Muscle of back (tissue), 11 donors: ENCODE measurements around the gene PADI4. TPM values are rescaled to one million over a fixed set of nuclear protein-coding genes. Genes with fewer than 3 reads are reported as not detected.
"Not testable (repeated sequence)": the region's sequence is repeated elsewhere in the genome, so short reads cannot be mapped to it uniquely, and the experiment has no call there.

ENCODE experiments used
- DNase-seq, 3 donors: peaks; one replicate each; pipeline versions ENCODE4 v3.0.0 to v3.0.0-alpha.2; 2013
- polyA plus RNA-seq, 10 donors: library from polyadenylated mRNA; unstranded; fragments of 120-200 nt; gene quantifications; one replicate each; pipeline ENCODE4 v1.2.1, GENCODE V29; 2013; ENCODE audit not compliant: insufficient read length in 10 of 10

Gene PADI4
- polyA plus RNA-seq, 10 donors, result 0.27 to 1.4 (median 0.75) TPM

GRCh38 chr1:17313530-17314309 is 5.7 kb downstream of the PADI4 start:
- no peak for DNase-seq

GRCh38 chr1:17314491-17314971 is 6.5 kb downstream of the PADI4 start:
- no peak for DNase-seq

- no peak for DNase-seq
Observed at GRCh38 chr1:17315542-17316130, 7.6 kb downstream of the PADI4 start.

DNA sequence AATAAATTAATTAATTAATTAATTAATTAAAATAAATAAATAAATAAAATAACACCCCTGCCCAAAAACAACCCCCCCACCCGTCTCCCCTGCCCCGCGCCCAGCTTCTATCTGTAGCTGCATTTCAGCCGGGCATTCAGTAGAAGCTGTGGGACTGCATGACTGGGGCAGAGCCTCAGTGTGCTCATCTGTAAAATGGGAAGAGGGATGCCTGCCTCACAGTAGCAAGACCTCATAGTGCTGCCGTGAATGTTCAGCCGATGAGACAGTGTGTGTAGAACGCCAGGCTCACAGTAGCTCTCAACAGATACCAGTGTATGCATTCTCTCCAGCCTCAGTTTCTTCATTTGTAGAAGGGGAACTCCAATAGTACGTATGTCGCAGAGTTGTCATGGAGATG is 8.7 kb downstream of the PADI4 start:
- no peak for DNase-seq

- no peak for DNase-seq
Observed at GRCh38 chr1:17318262-17318661, 10.3 kb downstream of the PADI4 start.

DNA sequence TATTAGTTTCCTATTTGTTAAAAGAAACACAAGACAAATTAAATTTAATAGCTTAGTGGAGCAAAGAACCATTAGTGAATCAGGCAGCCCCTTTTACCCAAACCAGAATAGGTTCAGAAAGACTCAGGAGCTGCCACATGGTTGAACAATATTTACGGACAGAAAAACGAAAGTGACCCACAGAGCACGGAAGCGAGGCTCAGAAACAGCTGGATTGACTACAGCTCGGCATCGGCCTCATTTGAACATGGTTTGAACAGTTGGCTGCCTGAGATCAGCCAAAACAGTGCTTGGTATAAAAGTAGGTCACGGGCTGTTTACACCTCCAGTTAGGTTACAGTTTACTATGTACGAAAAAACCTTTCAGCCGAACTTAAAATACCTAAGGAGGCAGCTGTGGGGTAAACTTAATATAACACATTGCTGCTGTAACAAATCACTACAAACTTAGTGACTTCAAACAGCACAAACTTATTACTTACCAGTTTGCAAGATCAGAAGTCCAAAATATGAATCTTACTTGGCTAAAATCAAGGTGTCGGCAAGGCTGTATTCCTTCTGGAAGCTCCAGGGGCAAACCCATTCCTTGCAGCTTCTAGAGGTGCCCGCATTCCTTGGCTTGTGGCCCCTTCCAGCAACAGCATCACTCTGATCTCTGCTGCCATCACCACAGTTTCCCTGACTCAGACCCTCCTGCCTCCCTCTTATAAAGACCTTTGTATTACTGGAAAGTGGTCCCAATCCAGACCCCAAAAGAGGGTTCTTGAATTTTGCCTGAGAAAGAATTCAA is 11.8 kb downstream of the PADI4 start:
- no peak for DNase-seq

DNA sequence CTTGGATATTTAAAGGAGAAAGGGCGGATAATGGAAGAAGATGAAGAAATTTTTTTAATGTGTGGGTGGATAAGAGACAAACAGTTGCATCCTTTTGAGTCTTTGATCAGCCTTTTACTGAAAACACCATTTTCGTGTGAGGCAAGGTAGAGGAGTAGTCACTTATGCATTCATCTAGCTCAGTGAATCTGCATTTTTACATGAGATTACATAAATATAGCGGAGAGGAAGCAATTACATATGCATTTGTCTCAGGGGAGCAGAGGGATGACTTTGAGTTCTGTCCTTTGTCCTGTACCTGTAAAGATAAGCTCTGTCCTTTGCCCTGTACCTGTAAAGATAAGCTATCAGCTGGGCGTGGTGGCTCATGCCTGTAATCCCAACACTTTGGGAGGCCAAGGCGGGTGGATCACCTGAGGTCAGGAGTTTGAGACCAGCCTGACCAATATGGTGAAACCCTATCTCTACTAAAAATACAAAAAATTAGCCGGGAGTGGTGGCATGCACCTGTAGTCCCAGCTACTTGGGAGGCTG is 13.9 kb downstream of the PADI4 start:
- not testable (repeated sequence) for DNase-seq

GRCh38 chr1:17328855-17329254 is 20.9 kb downstream of the PADI4 start:
- DNase-seq, result no peak

GRCh38 chr1:17329610-17330009 is 21.6 kb downstream of the PADI4 start:
- DNase-seq, result no peak

- no peak for DNase-seq
Observed at GRCh38 chr1:17330856-17331255, 22.9 kb downstream of the PADI4 start.

DNA sequence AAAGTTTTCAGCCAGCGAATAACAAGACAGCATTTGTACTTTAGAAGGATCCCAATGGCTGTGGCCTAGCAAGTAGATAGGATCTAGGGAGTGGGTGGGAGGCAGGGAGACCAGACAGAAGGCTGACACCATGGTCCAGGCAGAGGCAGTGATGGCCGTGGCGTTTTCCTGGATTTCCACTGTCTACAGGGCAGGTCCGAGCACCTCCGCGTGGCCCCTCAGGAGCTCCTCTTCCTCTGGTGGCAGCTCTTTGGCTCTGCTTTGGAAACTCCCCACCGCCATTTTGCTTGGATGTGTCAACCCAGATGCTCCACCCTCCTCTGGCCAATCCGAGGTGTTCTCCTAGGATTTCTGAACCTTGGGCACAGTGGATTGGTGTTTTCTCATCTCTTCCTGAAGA is 25.1 kb downstream of the PADI4 start:
- DNase-seq, result no peak

DNA sequence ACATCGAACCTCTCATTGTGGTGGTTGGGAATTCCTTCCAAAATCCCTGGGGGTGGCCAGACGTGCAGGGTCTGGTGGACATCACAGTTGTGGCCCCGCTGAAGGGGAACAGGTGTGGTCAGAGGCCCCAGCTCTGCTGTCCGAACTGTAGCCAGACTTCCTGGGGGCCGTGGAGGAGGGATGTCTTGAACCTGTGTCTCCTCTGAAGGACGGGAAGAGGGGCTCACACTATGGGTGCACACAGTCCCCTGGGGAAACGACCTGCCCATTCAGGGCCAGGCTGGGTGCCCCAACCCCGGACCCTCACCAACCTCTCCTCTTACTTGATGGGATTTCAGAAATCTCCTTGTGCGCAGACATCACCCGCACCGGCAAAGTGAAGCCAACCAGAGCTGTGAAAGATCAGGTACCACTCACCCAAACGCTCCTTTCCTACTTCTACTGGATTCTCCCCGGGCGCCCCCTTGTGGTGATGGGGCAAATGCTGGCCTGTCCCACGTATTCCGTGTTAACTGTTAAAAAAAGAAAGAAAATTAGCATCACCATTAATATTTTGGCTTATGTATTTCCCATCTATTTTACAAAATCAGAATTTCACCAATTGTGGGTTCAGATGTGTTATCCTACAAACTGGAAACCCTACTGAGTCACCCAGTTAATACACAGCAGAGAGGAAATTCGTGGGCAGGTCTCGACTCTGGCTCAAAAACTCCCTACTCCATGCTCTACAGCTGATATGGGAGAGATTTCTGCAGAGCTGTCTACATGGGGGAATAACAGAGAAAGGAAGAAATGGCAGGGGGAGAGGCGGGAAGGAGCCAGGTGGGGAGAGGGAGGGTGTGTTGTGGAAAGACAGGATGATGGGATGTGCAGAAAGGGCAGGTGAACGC is 28.1 kb downstream of the PADI4 start:
- peak; percentile 12 to 22 (median 16) for DNase-seq

- no peak for DNase-seq
Observed at GRCh38 chr1:17338706-17339493, 30.9 kb downstream of the PADI4 start.

GRCh38 chr1:17339521-17339920 is 31.5 kb downstream of the PADI4 start:
- DNase-seq, result no peak

DNA sequence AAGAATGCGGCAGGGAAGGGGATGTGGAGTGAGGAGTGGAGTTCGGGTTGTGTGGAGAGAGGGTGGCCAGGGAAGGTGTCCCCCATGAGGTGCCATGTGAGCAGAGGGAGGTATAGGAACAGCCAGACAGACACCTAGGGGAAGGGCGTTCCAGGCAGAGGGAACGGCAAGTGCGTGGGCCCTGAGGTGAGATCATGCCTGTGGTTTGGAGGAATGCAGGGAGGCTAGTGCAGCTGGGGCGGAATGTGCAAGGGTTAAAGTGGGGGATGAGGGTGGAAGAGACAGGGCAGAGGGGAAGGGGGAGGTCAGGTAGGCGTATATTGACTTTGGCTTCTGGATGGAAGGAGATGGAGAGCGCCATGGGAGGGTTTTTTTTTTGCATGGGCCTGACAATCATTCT is 32.4 kb downstream of the PADI4 start:
- no peak for DNase-seq

GRCh38 chr1:17342014-17342441 is 34.0 kb downstream of the PADI4 start:
- DNase-seq, result no peak

- DNase-seq, result not testable (repeated sequence)
Observed at GRCh38 chr1:17345506-17345905, 37.5 kb downstream of the PADI4 start.

GRCh38 chr1:17346046-17346789 is 38.2 kb downstream of the PADI4 start:
- DNase-seq, result no peak

GRCh38 chr1:17347769-17348592 is 40.0 kb downstream of the PADI4 start:
- DNase-seq, result no peak
